GM12878 (cell line): ENCODE results near the gene CAMK2G.

Experiments
- CTCF ChIP-seq, 3 experiments: IDR thresholded peaks in 2 of 3; conservative IDR thresholded peaks in 1 of 3; 2 replicates each; pipeline ENCODE4 v1.5.1; 2011; ENCODE audit warnings: low read depth in 3 of 3, low read length in 3 of 3, mild to moderate bottlenecking in 3 of 3, control low read depth in 2 of 3, moderate library complexity in 2 of 3, inconsistent platforms in 1 of 3, mixed read lengths in 1 of 3; ENCODE audit not compliant: control insufficient read depth in 2 of 3, insufficient read depth in 1 of 3; ENCODE audit errors: extremely low read depth in 1 of 3
- EP300 ChIP-seq, 2 experiments: fragments of 150-350 bp in 1 of 2; IDR thresholded peaks; 2 replicates each; pipeline ENCODE4 v1.6.1; 2011 to 2012; ENCODE audit warnings: low read depth in 2 of 2, low read length in 2 of 2, borderline replicate concordance in 1 of 2, improper control_type of control experiment in 1 of 2, inconsistent platforms in 1 of 2; ENCODE audit not compliant: control insufficient read depth in 1 of 2
- EZH2 ChIP-seq: IDR thresholded peaks from 2 replicates; pipeline ENCODE4 v1.6.1; 2012; ENCODE audit warnings: low read depth, mild to moderate bottlenecking, control low read depth, inconsistent platforms, low read length, borderline replicate concordance; ENCODE audit not compliant: control insufficient read depth
- JUND ChIP-seq: IDR thresholded peaks from 2 replicates; pipeline ENCODE4 v1.6.1; 2012; ENCODE audit warnings: low read depth, mild to moderate bottlenecking, low read length, improper control_type of control experiment, moderate library complexity
- KDM1A ChIP-seq: fragments of 200-600 bp; sonication (generic); IDR thresholded peaks from 2 replicates; pipeline ENCODE4 v1.6.1; 2016; ENCODE audit warnings: borderline replicate concordance
- MAX ChIP-seq: IDR thresholded peaks from 2 replicates; pipeline ENCODE4 v1.6.1; 2012; ENCODE audit warnings: low read depth, low read length, improper control_type of control experiment
- MYC ChIP-seq: IDR thresholded peaks from 2 replicates; pipeline ENCODE4 v1.6.1; 2011; ENCODE audit warnings: mild to moderate bottlenecking, low read length, moderate library complexity, inconsistent platforms; ENCODE audit not compliant: insufficient read depth, insufficient replicate concordance, insufficient read length, severe bottlenecking
- NBN ChIP-seq: fragments of 450-650 bp; IDR thresholded peaks from 2 replicates; pipeline ENCODE4 v1.6.1; 2016
- NFIC ChIP-seq: IDR thresholded peaks from 2 replicates; pipeline ENCODE4 v1.6.1; 2012; ENCODE audit warnings: low read depth, mild to moderate bottlenecking, inconsistent platforms, low read length, moderate library complexity
- POLR2AphosphoS5 ChIP-seq: IDR thresholded peaks from 2 replicates; pipeline ENCODE4 v1.6.1; 2011; ENCODE audit warnings: mild to moderate bottlenecking, low read length, inconsistent platforms
- SMARCA5 ChIP-seq: fragments of 450-650 bp; IDR thresholded peaks from 2 replicates; pipeline ENCODE4 v1.6.1; 2017; ENCODE audit warnings: mild to moderate bottlenecking
- USF2 ChIP-seq: IDR thresholded peaks from 2 replicates; pipeline ENCODE4 v1.6.1; 2011; ENCODE audit warnings: low read depth, low read length, improper control_type of control experiment, borderline replicate concordance

GRCh38 chr10:73898730-73899410 lies 24.5 kb upstream of the CAMK2G start:
- TF ChIP-seq USF2 (no peak), EP300 (IDR thresholded peaks at IDR 0.05; ENCODE audit: borderline replicate concordance in 1 of 2, control insufficient read depth in 1 of 2, low read depth in 2 of 2, low read length in 2 of 2) (no peak), SMARCA5 (no peak), MYC (no peak), EZH2 (no peak), NBN (no peak), CTCF (IDR thresholded peaks at IDR 0.05 in 2 of 3, conservative IDR thresholded peaks at IDR 0.05 in 1 of 3; ENCODE audit: control insufficient read depth in 2 of 3, extremely low read depth in 1 of 3, insufficient read depth in 1 of 3, low read depth in 3 of 3, low read length in 3 of 3) (no peak), KDM1A (no peak), MAX (no peak), POLR2AphosphoS5 (no peak), NFIC (no peak), JUND (no peak)
